ENCODE results near the gene GALNT11.
"Not testable (repeated sequence)": the region's sequence is repeated elsewhere in the genome, so short reads cannot be mapped to it uniquely, and the experiment has no call there.

DNA sequence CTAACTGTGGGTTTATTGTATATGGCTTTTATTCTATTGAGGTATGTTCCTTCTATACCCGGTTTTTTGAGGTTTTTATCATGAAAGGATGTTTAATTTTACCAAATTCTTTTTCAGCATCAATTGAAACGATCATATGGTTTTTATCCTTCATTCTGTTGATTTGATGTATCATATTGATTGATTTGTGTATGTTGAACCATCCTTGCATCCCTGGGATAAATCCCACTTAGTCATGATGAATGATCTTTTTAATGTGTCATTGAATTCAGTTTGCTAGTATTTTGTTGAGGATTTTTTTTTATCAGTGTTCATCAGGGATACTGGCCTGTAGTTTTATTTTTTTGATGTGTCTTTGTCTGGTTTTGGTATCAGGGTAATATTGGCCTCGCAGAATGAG is 19.4 kb downstream of the GALNT11 start:
- not testable (repeated sequence) for TF ChIP-seq TAF1 (IDR thresholded peaks at IDR 0.05; ENCODE audit: low read depth, low read length); POLR2A (IDR thresholded peaks at IDR 0.05; ENCODE audit: low read depth, low read length); POLR2AphosphoS5 (IDR thresholded peaks at IDR 0.05; ENCODE audit: low read depth, low read length); PAX5 (IDR thresholded peaks at IDR 0.05; ENCODE audit: insufficient read depth, low read length, severe bottlenecking); SPI1 (IDR thresholded peaks at IDR 0.05; ENCODE audit: low read depth, low read length); POU2F2 (IDR thresholded peaks at IDR 0.05; ENCODE audit: low read depth, low read length)

Measured in GM12891 (cell line).